NCI-H2227 (cell line): ENCODE measurements around the gene MKI67.
A peak's percentile ranks its signal among the peaks of the same experiment; 100 is the strongest.

Source experiments
- DNase-seq: peaks from one replicate; lab custom pipeline; 2025; ENCODE audit not compliant: unreplicated experiment; lab: John Stamatoyannopoulos, UW

The MKI67 gene

DNA sequence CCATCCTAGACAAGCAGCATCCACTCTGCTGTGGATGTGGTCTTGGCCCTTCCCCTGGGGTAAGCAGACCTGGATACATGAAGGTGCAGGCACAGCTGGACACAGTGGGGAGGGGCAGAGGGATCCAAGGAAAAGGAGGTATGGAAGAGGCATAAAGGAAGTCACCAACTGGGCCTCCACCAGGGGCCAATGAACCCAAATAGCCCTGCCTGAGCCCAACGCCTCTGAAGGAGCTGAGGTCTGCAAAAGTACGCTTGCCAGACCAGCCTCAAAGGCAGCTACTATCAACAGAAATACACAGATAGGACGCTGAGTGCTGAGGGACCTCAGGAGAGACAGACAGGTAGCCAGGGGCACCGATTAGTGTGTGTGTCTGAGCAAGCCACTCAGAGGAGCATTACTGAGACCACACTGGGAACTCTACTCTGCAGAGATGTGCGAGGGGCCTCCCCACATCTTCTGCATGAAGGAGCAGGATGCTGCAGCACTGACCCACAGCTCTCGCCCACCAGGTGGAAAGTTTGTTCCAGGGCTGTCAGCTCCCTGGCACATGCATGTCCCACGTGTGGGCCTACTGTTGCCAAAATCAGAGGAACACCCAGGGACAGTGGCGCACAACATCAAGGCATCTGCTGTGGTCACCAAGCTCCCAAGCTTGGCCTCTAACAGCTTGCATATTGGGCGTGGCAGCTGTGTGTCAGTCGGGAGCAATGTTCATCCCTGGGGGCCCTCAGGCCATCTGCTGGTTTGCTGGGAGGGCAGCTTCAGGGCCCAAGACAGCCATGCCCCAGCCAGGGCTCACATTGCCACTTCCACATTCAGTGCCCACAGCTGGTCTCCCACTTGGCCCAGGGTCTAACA is 40.0 kb downstream of the MKI67 start:
- no peak for DNase-seq

DNA sequence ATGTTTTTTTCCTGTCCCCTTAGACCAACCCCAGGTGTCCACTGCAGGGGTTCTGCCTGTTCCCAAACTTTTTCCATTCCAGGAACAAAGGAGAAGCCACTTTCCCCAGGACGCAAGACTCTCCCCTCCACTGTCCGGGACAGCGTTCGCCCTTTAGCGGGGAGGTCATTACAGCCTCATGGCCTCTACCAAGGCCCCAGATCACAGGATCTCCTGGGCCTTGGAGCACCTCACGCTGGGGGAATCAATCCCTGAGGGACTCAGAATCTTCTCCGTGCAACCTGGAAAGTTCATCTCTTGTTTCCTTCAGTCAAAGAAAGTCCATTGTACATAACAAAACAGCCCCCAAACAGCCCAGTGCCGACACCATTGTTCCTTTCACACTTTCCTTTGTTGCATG is 41.2 kb downstream of the MKI67 start:
- no peak for DNase-seq

- DNase-seq = no peak
Observed at GRCh38 chr10:128084364-128084763, 41.9 kb downstream of the MKI67 start.

DNA sequence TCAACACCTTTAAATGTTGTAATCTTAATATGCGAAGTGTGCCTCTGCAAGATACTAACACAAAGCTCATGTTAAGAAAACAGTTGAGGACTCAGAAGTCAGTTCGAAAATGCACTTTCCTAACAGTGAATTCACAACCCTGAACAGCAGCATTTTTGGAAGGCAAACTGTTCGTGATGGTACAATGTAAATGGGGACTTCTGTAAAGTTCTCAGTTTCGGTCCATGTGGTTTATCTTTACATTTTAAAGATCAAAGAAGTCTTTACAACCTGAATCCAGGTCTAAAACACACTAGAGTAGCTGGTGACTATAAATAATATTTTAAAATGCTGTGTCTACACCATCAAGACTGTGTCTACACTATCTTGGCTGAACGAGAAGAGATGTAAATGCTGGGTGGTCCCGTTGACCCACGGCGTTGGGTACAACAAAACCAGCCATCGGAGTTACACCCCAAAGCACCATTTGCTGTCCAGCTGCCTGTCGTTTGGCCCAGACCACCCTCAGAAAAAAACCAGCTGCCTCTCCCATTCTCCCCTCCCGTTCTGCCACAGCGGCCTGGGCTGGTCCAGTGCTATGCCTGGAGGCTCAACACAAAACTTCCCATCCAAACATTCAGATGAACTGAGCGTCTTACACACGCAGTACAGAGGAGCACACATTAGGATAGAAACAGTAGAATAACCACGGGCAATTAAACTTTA is 42.9 kb downstream of the MKI67 start:
- DNase-seq = no peak

GRCh38 chr10:128081720-128082119 is 44.5 kb downstream of the MKI67 start:
- no peak for DNase-seq

DNA sequence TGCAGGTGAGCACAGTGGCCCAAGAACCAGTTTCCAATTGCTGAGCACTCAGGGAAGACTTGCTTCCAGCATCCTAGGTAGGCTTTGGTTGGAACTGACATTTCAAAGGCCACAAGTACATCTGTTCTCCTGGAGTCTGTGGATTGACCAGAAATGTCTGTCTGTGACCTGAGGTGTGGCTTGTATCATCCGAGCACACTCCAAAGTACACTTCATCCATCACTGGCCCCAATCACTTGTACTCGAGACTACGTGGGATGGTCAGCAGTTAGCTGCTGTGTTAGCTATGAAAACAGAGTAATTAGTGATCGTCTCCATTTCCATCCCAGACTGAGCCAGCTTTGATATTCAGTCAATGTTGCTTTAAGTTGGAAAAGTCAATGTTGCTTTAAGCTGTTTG is 45.0 kb downstream of the MKI67 start:
- DNase-seq = no peak

DNA sequence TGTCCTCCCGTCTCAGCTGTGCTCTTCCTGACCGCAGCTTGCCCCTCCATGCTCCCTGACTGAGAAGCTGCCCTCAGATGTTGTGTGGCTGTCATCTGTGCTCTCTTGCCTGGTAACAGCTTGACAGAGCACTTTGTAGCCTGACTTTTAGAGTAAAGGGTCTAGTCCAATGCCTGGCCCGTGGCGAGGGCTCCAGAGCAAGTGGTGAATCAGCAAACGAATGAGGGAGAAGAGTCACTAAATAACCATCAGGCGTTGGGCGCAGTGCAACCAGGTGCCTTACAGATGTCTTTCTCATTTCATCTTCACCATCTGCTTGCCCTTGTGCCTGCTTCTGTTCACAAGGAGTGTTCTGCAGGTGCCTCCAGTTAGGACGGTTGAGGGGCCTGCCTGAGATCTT is 45.6 kb downstream of the MKI67 start:
- no peak for DNase-seq

DNA sequence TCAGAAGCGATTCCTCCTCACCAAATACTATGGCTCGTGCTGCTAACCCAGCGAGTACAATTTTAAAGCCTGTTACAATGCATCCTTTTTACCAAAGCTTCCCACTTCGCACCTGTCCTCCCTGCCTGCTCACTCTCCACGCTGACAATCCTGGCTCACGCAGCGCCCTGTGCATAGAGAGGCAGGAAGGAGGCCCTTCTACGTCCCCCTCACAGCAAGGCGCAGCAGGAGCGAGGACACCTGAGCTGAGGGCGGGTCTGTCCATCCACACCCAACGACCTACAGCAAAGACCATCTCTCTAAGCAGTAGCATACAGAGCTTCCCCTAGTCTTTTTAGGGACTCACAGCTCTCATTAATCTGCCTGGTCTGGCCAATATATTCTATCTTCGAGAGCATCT is 46.0 kb downstream of the MKI67 start:
- DNase-seq = no peak

GRCh38 chr10:128078136-128078969 is 47.9 kb downstream of the MKI67 start:
- DNase-seq = peak; percentile 38

- DNase-seq = no peak
Observed at GRCh38 chr10:128077155-128077875, 48.9 kb downstream of the MKI67 start.

DNA sequence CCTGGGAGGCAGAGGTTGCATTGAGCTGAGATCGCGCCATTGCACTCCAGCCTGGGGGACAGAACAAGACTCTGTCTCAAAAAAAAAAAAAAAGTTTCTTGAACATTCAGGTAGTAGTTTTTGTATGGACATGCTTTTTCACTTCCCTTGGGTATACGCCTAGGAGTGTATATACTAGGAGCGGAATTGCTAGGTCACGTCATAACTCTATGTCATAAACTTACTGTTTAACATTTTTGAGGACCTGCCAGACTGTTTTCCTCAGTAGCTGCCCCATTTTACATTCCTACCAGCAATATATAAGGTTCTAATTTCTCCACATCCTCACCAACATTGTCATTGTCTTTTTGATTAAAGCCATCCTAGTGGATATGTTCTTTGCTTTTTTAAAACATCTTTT is 51.6 kb downstream of the MKI67 start:
- DNase-seq = no peak

DNA sequence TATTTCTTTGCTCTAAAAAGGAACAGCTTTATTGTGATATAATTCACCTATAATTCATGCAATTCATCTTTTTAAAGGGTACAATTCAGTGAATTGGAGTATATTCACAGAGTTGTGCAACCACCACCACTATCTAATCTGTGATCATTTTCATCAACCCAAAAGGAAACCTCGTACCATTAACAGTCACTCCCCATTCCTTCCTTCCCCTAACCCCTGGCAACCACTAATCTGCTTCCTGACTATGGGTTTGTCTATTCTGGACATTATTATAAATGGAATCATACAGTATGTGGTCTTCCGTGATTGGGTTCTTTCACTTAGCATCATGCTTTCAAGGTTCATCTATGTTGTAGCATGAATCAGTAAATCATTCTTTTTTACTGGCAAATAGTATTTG is 52.3 kb downstream of the MKI67 start:
- DNase-seq = no peak

DNA sequence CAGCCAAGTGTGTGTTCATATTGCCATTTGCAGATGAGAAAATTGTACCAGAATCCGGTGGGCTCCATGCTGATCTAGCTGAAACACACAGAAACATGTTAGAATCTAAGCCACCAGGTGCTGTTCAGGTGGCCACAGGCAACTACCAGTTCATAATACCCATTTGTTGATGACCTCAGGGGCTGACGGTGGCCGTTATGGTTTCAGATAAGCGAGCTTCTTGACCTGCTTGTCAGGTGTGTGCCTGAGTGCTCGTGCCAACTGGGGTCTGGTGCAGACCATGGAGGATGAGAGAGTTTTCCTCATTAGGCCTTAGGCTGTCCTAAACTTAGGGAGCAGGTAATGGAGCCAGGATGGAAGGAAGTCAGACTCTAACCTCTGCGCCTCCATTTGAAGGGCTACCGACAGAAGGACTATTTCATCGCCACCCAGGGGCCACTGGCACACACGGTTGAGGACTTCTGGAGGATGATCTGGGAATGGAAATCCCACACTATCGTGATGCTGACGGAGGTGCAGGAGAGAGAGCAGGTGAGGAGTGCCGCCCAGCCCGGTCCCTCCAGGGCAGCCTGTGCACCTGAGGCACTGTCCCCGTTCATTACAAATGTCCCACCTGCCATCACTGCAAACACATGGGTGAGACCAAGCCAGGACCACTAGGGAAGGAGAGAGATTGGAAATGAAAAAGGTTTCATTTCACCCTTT is 53.1 kb downstream of the MKI67 start:
- DNase-seq = no peak

DNA sequence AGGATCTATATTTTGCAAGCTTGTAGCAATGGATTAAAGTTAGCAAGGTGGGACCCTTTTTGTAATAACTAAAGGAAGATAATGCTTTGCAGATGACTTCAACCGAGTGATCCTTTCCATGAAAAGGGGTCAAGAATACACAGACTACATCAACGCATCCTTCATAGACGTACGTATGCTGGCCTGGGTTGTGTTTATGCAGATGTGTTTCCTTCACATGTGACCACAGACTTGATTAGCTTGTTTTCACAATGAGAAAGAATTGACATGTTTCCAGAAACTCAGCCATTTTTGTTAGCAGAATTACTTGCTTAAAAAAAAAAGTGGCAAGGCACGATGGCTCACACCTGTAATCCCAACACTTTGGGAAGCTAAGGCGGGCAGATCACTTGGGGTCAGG is 54.2 kb downstream of the MKI67 start:
- DNase-seq = no peak

DNA sequence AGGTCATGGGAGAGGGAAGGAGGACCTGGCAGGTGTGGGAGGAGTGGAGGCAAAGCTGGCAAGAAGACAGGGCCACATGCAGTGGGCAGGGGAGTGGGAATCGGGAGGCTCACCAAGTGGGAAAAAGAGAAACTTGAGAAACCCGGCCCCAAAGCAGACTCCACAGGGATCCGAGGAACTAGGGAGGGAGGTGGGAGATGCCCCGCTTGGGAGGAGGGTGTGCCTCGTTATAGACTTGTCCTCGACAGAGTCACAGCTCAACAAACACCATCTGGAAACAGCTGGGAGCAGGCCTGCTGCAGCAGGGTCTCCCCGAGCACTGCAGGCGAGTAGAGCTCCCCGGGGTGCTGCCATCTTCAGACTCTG is 54.8 kb downstream of the MKI67 start:
- no peak for DNase-seq

GRCh38 chr10:128070721-128071416 is 55.4 kb downstream of the MKI67 start:
- no peak for DNase-seq

DNA sequence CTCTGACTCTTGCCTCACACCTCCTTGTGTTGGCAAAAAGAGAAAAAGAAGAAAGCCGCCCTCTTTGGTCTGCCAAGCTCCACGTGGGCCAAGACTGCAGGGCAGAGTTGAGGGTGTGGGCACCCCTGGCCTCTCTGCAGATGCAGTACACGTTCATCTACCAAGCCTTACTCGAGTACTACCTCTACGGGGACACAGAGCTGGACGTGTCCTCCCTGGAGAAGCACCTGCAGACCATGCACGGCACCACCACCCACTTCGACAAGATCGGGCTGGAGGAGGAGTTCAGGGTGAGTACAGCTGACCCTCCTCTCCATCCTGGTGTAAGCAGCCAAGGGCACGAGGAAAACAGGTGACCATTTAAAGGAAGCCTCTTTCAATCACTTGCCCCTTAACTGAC is 56.1 kb downstream of the MKI67 start:
- DNase-seq = no peak

- peak; percentile 59 for DNase-seq
Observed at GRCh38 chr10:128069351-128070051, 56.7 kb downstream of the MKI67 start.
